ENCODE data around the gene KIF27.
"Not testable (repeated sequence)": the region's sequence is repeated elsewhere in the genome, so short reads cannot be mapped to it uniquely, and the experiment has no call there.

Gene KIF27

GRCh38 chr9:83815120-83815519, 106.1 kb downstream of the KIF27 start:
- DNase-seq (ENCODE audit: low spot score): not testable (repeated sequence)

- not testable (repeated sequence) for DNase-seq (ENCODE audit: low spot score)
These were observed 112.0 kb downstream of the KIF27 start for GRCh38 chr9:83809213-83809612.

GRCh38 chr9:83804454-83804853, 116.8 kb downstream of the KIF27 start:
- not testable (repeated sequence) for DNase-seq (ENCODE audit: low spot score)

- DNase-seq (ENCODE audit: low spot score): not testable (repeated sequence)
These were observed 117.3 kb downstream of the KIF27 start for GRCh38 chr9:83803941-83804340.

- no peak for DNase-seq (ENCODE audit: low spot score)
These were observed 120.8 kb downstream of the KIF27 start for GRCh38 chr9:83800236-83801033.

GRCh38 chr9:83794051-83794450, 127.2 kb downstream of the KIF27 start:
- no peak for DNase-seq (ENCODE audit: low spot score)

- DNase-seq (ENCODE audit: low spot score): no peak
These were observed 128.5 kb downstream of the KIF27 start for GRCh38 chr9:83792746-83793145.

All from Ammon's horn (tissue), 1 donor.